Measurements from ENCODE around the gene SCN4A. TPM values are rescaled to one million over a fixed set of nuclear protein-coding genes. Genes with fewer than 3 reads are reported as not detected.

The SCN4A gene
- total and polyA plus RNA-seq, 2 of the 13 experiments (the other 11 are each of a cell fraction or from before 2014, with no cell fraction given): 0.02 to 0.03 TPM

GRCh38 chr17:63996430-63997182 lies 23.9 kb upstream of the SCN4A start:
- Histone ChIP-seq H3K4me1 (ENCODE audit: insufficient read depth, low read length) (peaks cover 38% of the 10 kb centered on the region), H3K9me3 (ENCODE audit: low read length) (no peaks in the 10 kb centered on the region), H3K27me3 (ENCODE audit: control insufficient read depth in 1 of 2, insufficient read depth in 2 of 2, low read length in 2 of 2) (peaks cover 13 to 49% of the 10 kb centered on the region in 2 experiments; a peak in 4 of 5 replicates), H4K20me1 (ENCODE audit: insufficient read depth, low read length) (no peaks in the 10 kb centered on the region), H3K79me2 (ENCODE audit: insufficient read depth, low read length) (no peaks in the 10 kb centered on the region), H2AFZ (ENCODE audit: low read length) (no peak overlapping the region), H3K27ac (ENCODE audit: extremely low read length, insufficient read depth, low read length) (no peak overlapping the region), H3K36me3 (replicated peaks in 1 of 2; ENCODE audit: control insufficient read depth in 1 of 2, insufficient read depth in 2 of 2, low read length in 2 of 2) (no peaks in the 10 kb centered on the region), H3K4me3 (replicated peaks in 1 of 3; ENCODE audit: insufficient read depth in 1 of 3, low read depth in 2 of 3, low read length in 3 of 3) (no peak overlapping the region), H3K9ac (ENCODE audit: insufficient read depth, low read depth, low read length) (no peak overlapping the region), H3K4me2 (ENCODE audit: low read depth, low read length) (no peak overlapping the region)
- ChIA-PET CTCF (ENCODE audit: low intra/inter-chr PET ratio, low total read pairs) (no interaction called here), POLR2A (no interaction called here)
- no peak for ATAC-seq
- BruUV-seq (replicated peaks): no TSS peak
- WGBS (ENCODE audit: low lambda C conversion rate): 46% methylated on average over 11 of the region's 11 CpGs
- FAIRE-seq: no peak
- intact Hi-C loops (cut with micrococcal nuclease; ENCODE audit: unreplicated experiment): no loop called here
- in situ Hi-C loops (cut with HindIII; ENCODE audit: extremely low pct_ligation_motif_present, low pct_unique_long_range_greater_than_20kb): no loop called here
- DNase-seq (ENCODE audit: low spot score): no peak
- TF ChIP-seq NKX3-1 (CRISPR knock-in tag; IDR thresholded peaks at IDR 0.05): no peak
- no peak for TF ChIP-seq SRSF4 (IDR thresholded peaks at IDR 0.05; ENCODE audit: low read depth, low read length, poor library complexity, severe bottlenecking)
- no peak for TF ChIP-seq SP140L (CRISPR knock-in tag; IDR thresholded peaks at IDR 0.05; ENCODE audit: borderline replicate concordance)
- TF ChIP-seq NFIC (IDR thresholded peaks at IDR 0.05; ENCODE audit: low read length): no peak
- no peak for TF ChIP-seq ZNF276 (CRISPR knock-in tag; IDR thresholded peaks at IDR 0.05; ENCODE audit: low read depth)
- no peak for TF ChIP-seq ZNF34 (CRISPR knock-in tag; IDR thresholded peaks at IDR 0.05; ENCODE audit: borderline replicate concordance)
- no peak for TF ChIP-seq KDM4B (CRISPR knock-in tag; IDR thresholded peaks at IDR 0.05)
- TF ChIP-seq ZNF432 (CRISPR knock-in tag; IDR thresholded peaks at IDR 0.05; ENCODE audit: borderline replicate concordance): no peak
- no peak for TF ChIP-seq ZNF44 (CRISPR knock-in tag; IDR thresholded peaks at IDR 0.05)
- no peak for TF ChIP-seq ELF1 (CRISPR knock-in tag; IDR thresholded peaks at IDR 0.05)
- TF ChIP-seq CSRNP2 (CRISPR knock-in tag; conservative IDR thresholded peaks at IDR 0.05; ENCODE audit: low read depth): no peak
- no peak for TF ChIP-seq ZNF646 (CRISPR knock-in tag; IDR thresholded peaks at IDR 0.05)
- no peak for TF ChIP-seq REL (CRISPR knock-in tag; conservative IDR thresholded peaks at IDR 0.05)
- no peak for TF ChIP-seq ZNF205 (CRISPR knock-in tag; IDR thresholded peaks at IDR 0.05)

All from HepG2 (cell line).